B cell (primary cell): ENCODE results near the gene EXOC3. TPM values are rescaled to one million over a fixed set of nuclear protein-coding genes. Genes with fewer than 3 reads are reported as not detected.

Source experiments
- ATAC-seq: fragments of 200-7000 bp; cut with Tn5 transposase; one replicate; pipeline ENCODE4 v1.10.0; 2021; ENCODE audit warnings: low read depth, mild to moderate bottlenecking, moderate number of reproducible peaks, moderate library complexity
- CTCF ChIA-PET: fragments of 350-600 bp; sonication (Branson Sonifier 250); formaldehyde crosslinking; loops from one replicate; lab custom pipeline; 2021; ENCODE audit warnings: antibody characterized with exemption, inconsistent platforms; lab: Charles Lee
- POLR2A ChIA-PET: fragments of 350-600 bp; sonication (Branson Sonifier 250); formaldehyde crosslinking; loops from one replicate; lab custom pipeline; 2021; ENCODE audit warnings: antibody characterized with exemption; lab: Charles Lee
- DNase-seq: peaks from one replicate; pipeline ENCODE4 v3.0.0; 2013
- H2AFZ ChIP-seq: 2 replicates; pipeline ENCODE4 v1.6.1; 2012; ENCODE audit warnings: mild to moderate bottlenecking, low read depth, low read length; ENCODE audit not compliant: insufficient read depth, poor library complexity, severe bottlenecking
- H3K27ac ChIP-seq, 2 donors: 1 replicate in 1 of 2; 2 replicates in 1 of 2; pipeline ENCODE4 v1.5.1; 2012 to 2013; ENCODE audit warnings: low read length in 2 of 2, mild to moderate bottlenecking in 2 of 2, moderate library complexity in 1 of 2
- H3K27me3 ChIP-seq, 4 experiments: fragments of 200-600 bp in 1 of 4; sonication (generic) in 1 of 4; replicated peaks in 1 of 4; 1 replicate in 2 of 4; 2 replicates in 2 of 4; pipeline versions ENCODE4 v1.6.1 to v1.7.0; 2013 to 2016; ENCODE audit warnings: low read length in 3 of 4, mild to moderate bottlenecking in 2 of 4, mixed read lengths in 1 of 4, moderate library complexity in 1 of 4; ENCODE audit not compliant: insufficient read depth in 4 of 4, control insufficient read depth in 3 of 4; ENCODE audit errors: control extremely low read depth in 1 of 4
- H3K36me3 ChIP-seq, 2 experiments: replicated peaks in 1 of 2; 1 replicate in 1 of 2; 2 replicates in 1 of 2; pipeline versions ENCODE4 v1.6.1 to v1.7.1; 2013; ENCODE audit warnings: low read length in 1 of 2; ENCODE audit not compliant: insufficient read depth in 2 of 2, control insufficient read depth in 1 of 2; ENCODE audit errors: control extremely low read depth in 1 of 2, extremely low read depth in 1 of 2
- H3K4me1 ChIP-seq, 2 donors: fragments of 200-600 bp in 1 of 2; sonication (generic) in 1 of 2; 1 replicate in 1 of 2; 2 replicates in 1 of 2; pipeline versions ENCODE4 v1.5.1 to v1.6.1; 2013 to 2017; ENCODE audit warnings: low read length in 2 of 2; ENCODE audit not compliant: control insufficient read depth in 2 of 2, insufficient read depth in 2 of 2
- H3K4me2 ChIP-seq: replicated peaks from 2 replicates; pipeline ENCODE3; 2012; ENCODE audit warnings: mild to moderate bottlenecking, low read depth, low read length; ENCODE audit not compliant: poor library complexity, severe bottlenecking
- H3K4me3 ChIP-seq, 5 experiments: fragments of 200-600 bp in 1 of 5; sonication (generic) in 1 of 5; 1 replicate in 3 of 5; 2 replicates in 2 of 5; pipeline versions ENCODE4 v1.5.1 to v1.7.0; 2011 to 2016; ENCODE audit warnings: low read length in 4 of 5, mild to moderate bottlenecking in 4 of 5, low read depth in 2 of 5, control low read depth in 1 of 5, moderate library complexity in 1 of 5; ENCODE audit not compliant: insufficient read depth in 1 of 5; ENCODE audit errors: control extremely low read depth in 1 of 5, extremely low read depth in 1 of 5
- H3K79me2 ChIP-seq: fragments of 200-600 bp; sonication (generic); one replicate; pipeline ENCODE4 v1.6.0; 2016; ENCODE audit warnings: low read length; ENCODE audit not compliant: control insufficient read depth, insufficient read depth
- H3K9ac ChIP-seq: fragments of 200-600 bp; sonication (generic); 2 replicates; pipeline ENCODE4 v1.6.1; 2017; ENCODE audit warnings: mild to moderate bottlenecking, low read length, moderate library complexity
- H3K9me3 ChIP-seq, 3 donors: one replicate each; pipeline versions ENCODE4 v1.6.1 to v1.7.1; 2013; ENCODE audit warnings: low read length in 2 of 3; ENCODE audit not compliant: control insufficient read depth in 2 of 3, insufficient read depth in 1 of 3; ENCODE audit errors: control extremely low read depth in 1 of 3
- H4K20me1 ChIP-seq: 2 replicates; pipeline ENCODE4 v1.6.0; 2012; ENCODE audit warnings: mild to moderate bottlenecking, low read length; ENCODE audit not compliant: insufficient read depth, control insufficient read depth, poor library complexity, severe bottlenecking
- H3K27ac Mint-ChIP-seq: one replicate; pipeline ENCODE4 v1.8.0; 2021; ENCODE audit warnings: mixed read lengths
- H3K27me3 Mint-ChIP-seq: one replicate; pipeline ENCODE4 v1.8.0; 2021; ENCODE audit warnings: mixed read lengths
- H3K4me1 Mint-ChIP-seq: one replicate; pipeline ENCODE4 v1.8.0; 2021; ENCODE audit warnings: mixed read lengths
- H3K4me3 Mint-ChIP-seq: one replicate; pipeline ENCODE4 v1.8.0; 2021; ENCODE audit warnings: mixed read lengths
- H3K9me3 Mint-ChIP-seq: one replicate; pipeline ENCODE4 v1.8.0; 2022; ENCODE audit warnings: mixed read lengths; ENCODE audit not compliant: insufficient read depth
- CTCF ChIP-seq: fragments of 200-600 bp; IDR thresholded peaks from one replicate; pipeline ENCODE4 v1.8.0; 2022; ENCODE audit warnings: antibody characterized with exemption, mild to moderate bottlenecking
- EZH2 ChIP-seq: IDR thresholded peaks from 2 replicates; pipeline ENCODE4 v1.6.1; 2012; ENCODE audit warnings: borderline replicate concordance, low read depth, mild to moderate bottlenecking, moderate library complexity, low read length; ENCODE audit not compliant: insufficient read depth, poor library complexity, severe bottlenecking
- WGBS: methylation state at CpG from one replicate; pipeline ENCODE4 v1.1.5; 2013; ENCODE audit warnings: missing lambda C conversion rate; ENCODE audit not compliant: insufficient coverage; 5-methylcytosine and 5-hydroxymethylcytosine counted together
- intact Hi-C: fragments of 100-400 bp; cut with micrococcal nuclease; formaldehyde crosslinking; loops from one replicate; pipeline ENCODE4 v1.10.0; 2022
- polyA plus RNA-seq: library from polyadenylated mRNA; depleted of rRNA; stranded (reverse); fragments of >200 nt; gene quantifications from 2 replicates; pipeline ENCODE4 v1.2.3, GENCODE V29; 2012
- total RNA-seq, 2 donors: library from RNA; stranded (reverse); fragments of 120-200 nt in 1 of 2; gene quantifications; 1 replicate in 1 of 2; 2 replicates in 1 of 2; pipeline versions ENCODE4 v1.2.3 to v1.2.4, GENCODE V29; 2013 to 2022

The EXOC3 gene
- total and polyA plus RNA-seq, 2 donors (not counting 1 experiment from before 2014, with no cell fraction given), result 44.0 to 97.1 TPM

GRCh38 chr5:420632-421286 is 22.2 kb upstream of the EXOC3 start:
- TF ChIP-seq EZH2 (no peak), CTCF (no peak)
- no peaks in the 10 kb centered on the region for H3K79me2 ChIP-seq
- WGBS, result 94% methylated on average over 52 of the region's 52 CpGs
- ATAC-seq (no peak), DNase-seq (no peak)
- Mint-ChIP-seq H3K4me3 (no peak overlapping the region), H3K27me3 (no peaks in the 10 kb centered on the region), H3K27ac (no peak overlapping the region), H3K4me1 (peaks cover 15% of the 10 kb centered on the region), H3K9me3 (no peaks in the 10 kb centered on the region)
- ChIA-PET CTCF (no interaction called here), POLR2A (no interaction called here)
- no peak overlapping the region for H3K4me3 ChIP-seq
- H2AFZ ChIP-seq, result no peak overlapping the region
- H3K4me2 ChIP-seq, result no peak overlapping the region
- H3K36me3 ChIP-seq, result no peaks in the 10 kb centered on the region
- H3K9me3 ChIP-seq, result peaks cover 0 to 4% (median 0%) of the 10 kb centered on the region in 3 donors
- peaks cover 5 to 12% of the 10 kb centered on the region in 2 donors for H3K4me1 ChIP-seq
- intact Hi-C loops, result no loop called here
- H3K9ac ChIP-seq, result no peak overlapping the region
- H4K20me1 ChIP-seq, result no peaks in the 10 kb centered on the region
- no peak overlapping the region for H3K27ac ChIP-seq
- H3K27me3 ChIP-seq, result no peaks in the 10 kb centered on the region

GRCh38 chr5:421287-421880 is 21.6 kb upstream of the EXOC3 start:
- TF ChIP-seq CTCF (no peak), EZH2 (no peak)
- no peak for ATAC-seq
- Histone ChIP-seq H3K4me1 (peaks cover 5 to 12% of the 10 kb centered on the region in 2 donors), H3K27me3 (peaks cover 0 to 2% (median 0%) of the 10 kb centered on the region in 4 experiments), H3K36me3 (no peaks in the 10 kb centered on the region), H3K79me2 (no peaks in the 10 kb centered on the region), H4K20me1 (no peaks in the 10 kb centered on the region), H3K4me3 (no peak overlapping the region), H3K4me2 (no peak overlapping the region), H3K27ac (no peak overlapping the region), H2AFZ (no peak overlapping the region), H3K9ac (no peak overlapping the region), H3K9me3 (peaks cover 0 to 4% (median 0%) of the 10 kb centered on the region in 3 donors)
- Mint-ChIP-seq H3K9me3 (no peaks in the 10 kb centered on the region), H3K27ac (no peak overlapping the region), H3K4me1 (peaks cover 14% of the 10 kb centered on the region), H3K4me3 (no peak overlapping the region), H3K27me3 (no peaks in the 10 kb centered on the region)
- intact Hi-C loops, result no loop called here
- ChIA-PET CTCF (no interaction called here), POLR2A (no interaction called here)
- WGBS, result 93% methylated on average over 32 of the region's 34 CpGs
- DNase-seq, result no peak
